Activated CD8-positive, alpha-beta T cell treated with anti-CD3 and anti-CD28 coated beads, Interleukin-2, amount 10 ng/mL, durations not matched to agents 7 days and 5 days (primary cell): Measurements from ENCODE around the gene E2F3. TPM values are rescaled to one million over a fixed set of nuclear protein-coding genes. Genes with fewer than 3 reads are reported as not detected.

Experiments used
- ATAC-seq: fragments of 150-1000 bp; cut with Tn5 transposase; one replicate; pipeline ENCODE4 v1.10.0; 2021; ENCODE audit warnings: moderate library complexity
- CTCF ChIA-PET: fragments of 350-600 bp; sonication (Branson Sonifier 250); formaldehyde crosslinking; loops from one replicate; lab custom pipeline; 2021; ENCODE audit warnings: antibody characterized with exemption; lab: Charles Lee
- POLR2A ChIA-PET: fragments of 350-600 bp; sonication (Branson Sonifier 250); formaldehyde crosslinking; loops from one replicate; lab custom pipeline; 2021; ENCODE audit warnings: antibody characterized with exemption; lab: Charles Lee
- DNase-seq: peaks from one replicate; pipeline ENCODE4 v3.0.0-alpha.2; 2020
- H3K27ac Mint-ChIP-seq: one replicate; pipeline ENCODE4 v1.8.0; 2021; ENCODE audit warnings: mild to moderate bottlenecking, mixed read lengths
- H3K27me3 Mint-ChIP-seq: one replicate; pipeline ENCODE4 v1.8.0; 2021; ENCODE audit warnings: low read depth, mixed read lengths
- H3K36me3 Mint-ChIP-seq: one replicate; pipeline ENCODE4 v1.8.0; 2021; ENCODE audit warnings: low read depth, mixed read lengths
- H3K4me1 Mint-ChIP-seq: one replicate; pipeline ENCODE4 v1.8.0; 2021; ENCODE audit warnings: low read depth, mixed read lengths
- H3K4me3 Mint-ChIP-seq: one replicate; pipeline ENCODE4 v1.8.0; 2021; ENCODE audit warnings: mild to moderate bottlenecking, mixed read lengths
- H3K9me3 Mint-ChIP-seq: one replicate; pipeline ENCODE4 v1.8.0; 2022; ENCODE audit warnings: mixed read lengths; ENCODE audit not compliant: insufficient read depth
- total RNA-seq, 2 experiments: library from RNA; stranded (reverse); gene quantifications; one replicate each; pipeline ENCODE4 v1.2.3, GENCODE V29; 2021

Gene E2F3
- total RNA-seq, 2 experiments from 2014 or later, result 26.7 to 27.4 TPM

DNA sequence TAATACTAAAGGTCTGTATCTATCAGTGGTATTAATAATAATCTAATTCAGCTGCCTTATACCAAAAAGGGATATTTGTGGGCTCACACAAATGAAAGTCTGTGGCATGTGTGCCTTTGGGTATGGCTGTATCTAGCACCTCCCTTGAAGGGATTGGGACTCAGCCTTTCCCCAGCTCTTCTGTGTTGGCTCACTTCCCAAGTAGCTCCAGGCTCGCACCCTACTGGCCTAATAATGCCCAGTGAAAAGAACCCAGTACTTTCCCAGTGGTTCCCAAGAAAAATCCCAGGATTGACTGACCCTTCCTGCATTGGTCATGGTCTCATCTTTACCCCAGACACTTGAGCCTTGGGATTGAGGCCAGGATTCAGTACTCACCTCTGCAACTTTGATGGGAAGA, 71.8 kb downstream of the E2F3 start:
- CTCF ChIA-PET, result interaction anchor here (2.3 kb wide), 1 partner anchor 69 kb away, joined by 9 read pairs; no protein-coding TSS in a partner anchor
- no peak for DNase-seq
- H3K36me3 Mint-ChIP-seq, result peaks cover 8% of the 10 kb centered on the region
- H3K4me3 Mint-ChIP-seq, result no peak overlapping the region
- H3K27ac Mint-ChIP-seq, result no peak overlapping the region
- no peaks in the 10 kb centered on the region for H3K27me3 Mint-ChIP-seq
- ATAC-seq, result no peak
- peaks cover 6% of the 10 kb centered on the region for H3K4me1 Mint-ChIP-seq
- POLR2A ChIA-PET, result interaction anchor here (1.0 kb wide), 1 partner anchor 9 kb away, joined by 4 read pairs; no protein-coding TSS in a partner anchor
- H3K9me3 Mint-ChIP-seq, result no peaks in the 10 kb centered on the region

DNA sequence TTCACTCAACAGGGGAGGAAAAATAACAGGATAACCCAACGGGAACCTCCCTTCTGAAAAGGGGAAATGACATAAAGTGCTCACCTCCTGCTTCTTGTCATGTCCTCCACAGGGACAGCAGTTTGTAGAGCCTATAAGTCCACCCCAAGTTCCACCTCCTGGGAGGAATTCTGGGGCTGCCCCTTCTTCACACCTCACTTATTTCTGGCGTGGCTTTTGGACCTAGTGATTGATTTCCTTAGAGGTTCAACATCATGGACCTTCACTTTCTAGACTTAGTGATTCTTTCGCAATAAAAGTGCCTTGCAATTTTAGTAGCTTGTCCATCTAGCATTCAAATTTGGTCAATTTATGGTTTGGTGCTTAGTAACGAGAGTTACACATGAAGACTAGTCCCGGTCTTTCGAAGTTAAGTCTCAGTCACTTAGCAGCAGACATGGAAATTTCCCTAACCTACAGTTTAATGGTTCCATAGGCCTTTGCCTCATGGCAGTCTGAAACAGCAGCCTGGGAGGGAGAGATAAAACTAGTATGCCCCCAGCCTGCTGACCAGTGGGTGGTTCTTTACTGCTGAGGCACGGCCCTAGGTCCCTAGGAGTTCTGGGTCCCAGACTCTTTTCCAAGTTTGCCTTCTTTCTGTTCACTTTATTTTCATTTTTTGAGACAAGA, 73.3 kb downstream of the E2F3 start:
- no peaks in the 10 kb centered on the region for H3K27me3 Mint-ChIP-seq
- H3K4me1 Mint-ChIP-seq, result peaks cover 6% of the 10 kb centered on the region
- ChIA-PET POLR2A (interaction anchor here (0.7 kb wide), 1 partner anchor 183 kb away, joined by 3 read pairs; no protein-coding TSS in a partner anchor), CTCF (no interaction called here)
- H3K9me3 Mint-ChIP-seq, result no peaks in the 10 kb centered on the region
- ATAC-seq (no peak), DNase-seq (no peak)
- no peak overlapping the region for H3K4me3 Mint-ChIP-seq
- H3K27ac Mint-ChIP-seq, result no peak overlapping the region
- H3K36me3 Mint-ChIP-seq, result peaks cover 7% of the 10 kb centered on the region

GRCh38 chr6:20476501-20477043, 74.9 kb downstream of the E2F3 start:
- no peaks in the 10 kb centered on the region for H3K27me3 Mint-ChIP-seq
- POLR2A ChIA-PET, result no interaction called here
- no peak for ATAC-seq
- DNase-seq, result no peak
- H3K27ac Mint-ChIP-seq, result no peak overlapping the region
- peaks cover 17% of the 10 kb centered on the region for H3K36me3 Mint-ChIP-seq
- no peaks in the 10 kb centered on the region for H3K9me3 Mint-ChIP-seq
- CTCF ChIA-PET, result no interaction called here
- peaks cover 6% of the 10 kb centered on the region for H3K4me1 Mint-ChIP-seq
- no peak overlapping the region for H3K4me3 Mint-ChIP-seq

- ChIA-PET POLR2A (no interaction called here), CTCF (no interaction called here)
- H3K36me3 Mint-ChIP-seq, result peaks cover 24% of the 10 kb centered on the region
- no peak overlapping the region for H3K27ac Mint-ChIP-seq
- no peak for DNase-seq
- no peak overlapping the region for H3K4me3 Mint-ChIP-seq
- H3K27me3 Mint-ChIP-seq, result no peaks in the 10 kb centered on the region
- ATAC-seq, result no peak
- H3K9me3 Mint-ChIP-seq, result no peaks in the 10 kb centered on the region
- peaks cover 6% of the 10 kb centered on the region for H3K4me1 Mint-ChIP-seq
Observed at GRCh38 chr6:20477485-20477884, 75.8 kb downstream of the E2F3 start.

DNA sequence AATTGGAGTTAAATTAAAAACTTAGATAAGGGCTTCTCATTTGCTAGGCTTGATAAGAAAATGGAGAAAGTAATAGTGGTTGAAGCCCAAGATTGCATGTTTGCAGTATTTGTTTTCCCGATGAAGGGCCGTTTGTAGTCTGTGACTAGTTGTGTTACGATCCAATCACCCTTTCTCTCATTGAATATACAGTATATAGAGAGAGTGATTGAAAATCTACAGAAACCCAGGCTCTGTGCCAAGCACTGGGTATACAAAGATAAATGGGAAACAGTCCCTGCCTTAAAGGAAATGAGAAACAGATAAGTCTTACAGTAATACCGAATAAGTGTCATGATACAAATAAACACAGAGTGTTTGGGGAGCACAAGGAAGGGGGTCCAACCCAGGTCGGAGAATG, 77.4 kb downstream of the E2F3 start:
- H3K27me3 Mint-ChIP-seq, result no peaks in the 10 kb centered on the region
- ATAC-seq, result no peak
- POLR2A ChIA-PET, result no interaction called here

GRCh38 chr6:20479526-20479925, 77.8 kb downstream of the E2F3 start:
- ATAC-seq, result no peak

More for the DNA sequence above, 77.4 kb downstream of the E2F3 start:
- Mint-ChIP-seq H3K4me1 (no peaks in the 10 kb centered on the region), H3K36me3 (peaks cover 39% of the 10 kb centered on the region), H3K9me3 (no peaks in the 10 kb centered on the region), H3K4me3 (no peak overlapping the region), H3K27ac (no peak overlapping the region)
- CTCF ChIA-PET, result no interaction called here
- DNase-seq, result no peak

DNA sequence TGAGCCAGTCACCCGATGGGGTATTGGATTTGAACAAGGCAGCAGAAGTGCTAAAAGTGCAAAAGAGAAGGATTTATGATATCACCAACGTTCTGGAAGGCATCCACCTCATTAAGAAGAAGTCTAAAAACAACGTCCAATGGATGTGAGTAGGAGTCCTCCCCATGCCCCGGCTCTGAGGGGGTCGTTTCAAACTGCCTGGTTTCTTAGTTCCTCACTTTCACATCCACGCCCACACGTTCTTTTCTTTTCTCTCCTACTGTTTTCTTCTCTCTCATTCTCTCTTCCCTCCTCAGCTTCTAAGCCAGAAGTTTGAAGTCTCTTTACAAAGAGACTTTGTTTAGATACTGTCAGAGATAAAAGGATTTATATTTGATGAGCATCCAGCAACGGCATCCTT, 79.6 kb downstream of the E2F3 start:
- peaks cover 53% of the 10 kb centered on the region for H3K36me3 Mint-ChIP-seq
- H3K27ac Mint-ChIP-seq, result no peak overlapping the region

More at GRCh38 chr6:20479526-20479925, 77.8 kb downstream of the E2F3 start:
- DNase-seq, result no peak
- no peak overlapping the region for H3K27ac Mint-ChIP-seq
- peaks cover 42% of the 10 kb centered on the region for H3K36me3 Mint-ChIP-seq
- no peak overlapping the region for H3K4me3 Mint-ChIP-seq
- H3K4me1 Mint-ChIP-seq, result no peaks in the 10 kb centered on the region
- POLR2A ChIA-PET, result no interaction called here
- H3K27me3 Mint-ChIP-seq, result no peaks in the 10 kb centered on the region
- H3K9me3 Mint-ChIP-seq, result no peaks in the 10 kb centered on the region
- CTCF ChIA-PET, result no interaction called here

GRCh38 chr6:20483887-20484497, 82.3 kb downstream of the E2F3 start:
- Mint-ChIP-seq H3K4me1 (no peaks in the 10 kb centered on the region), H3K4me3 (no peak overlapping the region), H3K27ac (no peak overlapping the region), H3K27me3 (no peaks in the 10 kb centered on the region), H3K9me3 (no peaks in the 10 kb centered on the region), H3K36me3 (peaks cover 73% of the 10 kb centered on the region)
- ATAC-seq, result no peak
- no peak for DNase-seq
- ChIA-PET CTCF (interaction anchor here (1.2 kb wide), 1 partner anchor 44 kb away, joined by 3 read pairs; no protein-coding TSS in a partner anchor), POLR2A (no interaction called here)

More for the DNA sequence above, 79.6 kb downstream of the E2F3 start:
- ATAC-seq (no peak), DNase-seq (no peak)
- no peaks in the 10 kb centered on the region for H3K9me3 Mint-ChIP-seq
- no peak overlapping the region for H3K4me3 Mint-ChIP-seq
- CTCF ChIA-PET, result no interaction called here
- no peaks in the 10 kb centered on the region for H3K4me1 Mint-ChIP-seq
- no peaks in the 10 kb centered on the region for H3K27me3 Mint-ChIP-seq
- POLR2A ChIA-PET, result no interaction called here

DNA sequence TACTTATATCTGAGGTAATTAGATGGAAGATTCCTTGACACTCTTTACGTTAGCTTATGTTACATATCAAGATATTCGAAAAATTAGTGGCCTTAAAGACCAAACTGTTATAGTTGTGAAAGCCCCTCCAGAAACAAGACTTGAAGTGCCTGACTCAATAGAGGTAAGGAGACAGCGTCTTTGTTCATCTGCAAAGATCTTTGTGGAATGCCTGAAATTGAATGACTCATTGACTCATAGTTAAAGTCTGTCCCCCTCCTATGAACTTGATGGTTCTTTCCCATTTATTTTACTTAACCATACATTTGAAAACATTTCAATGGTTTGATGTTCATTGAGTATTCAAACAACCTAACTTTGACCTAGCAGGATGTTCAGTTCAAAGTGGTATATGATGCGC, 85.0 kb downstream of the E2F3 start:
- H3K36me3 Mint-ChIP-seq, result peaks cover 79% of the 10 kb centered on the region

GRCh38 chr6:20487669-20488375, 86.1 kb downstream of the E2F3 start:
- Mint-ChIP-seq H3K4me3 (no peak overlapping the region), H3K4me1 (no peaks in the 10 kb centered on the region), H3K27ac (no peak overlapping the region), H3K9me3 (no peaks in the 10 kb centered on the region), H3K36me3 (peaks cover 75% of the 10 kb centered on the region), H3K27me3 (no peaks in the 10 kb centered on the region)
- no peak for ATAC-seq
- POLR2A ChIA-PET, result no interaction called here
- CTCF ChIA-PET, result no interaction called here
- no peak for DNase-seq

More for the DNA sequence above, 85.0 kb downstream of the E2F3 start:
- no peak for DNase-seq
- Mint-ChIP-seq H3K9me3 (no peaks in the 10 kb centered on the region), H3K4me3 (no peak overlapping the region), H3K27me3 (no peaks in the 10 kb centered on the region), H3K4me1 (no peaks in the 10 kb centered on the region), H3K27ac (no peak overlapping the region)
- no peak for ATAC-seq
- CTCF ChIA-PET, result interaction anchor here (0.8 kb wide), 1 partner anchor 82 kb away, joined by 3 read pairs; no protein-coding TSS in a partner anchor
- POLR2A ChIA-PET, result no interaction called here

DNA sequence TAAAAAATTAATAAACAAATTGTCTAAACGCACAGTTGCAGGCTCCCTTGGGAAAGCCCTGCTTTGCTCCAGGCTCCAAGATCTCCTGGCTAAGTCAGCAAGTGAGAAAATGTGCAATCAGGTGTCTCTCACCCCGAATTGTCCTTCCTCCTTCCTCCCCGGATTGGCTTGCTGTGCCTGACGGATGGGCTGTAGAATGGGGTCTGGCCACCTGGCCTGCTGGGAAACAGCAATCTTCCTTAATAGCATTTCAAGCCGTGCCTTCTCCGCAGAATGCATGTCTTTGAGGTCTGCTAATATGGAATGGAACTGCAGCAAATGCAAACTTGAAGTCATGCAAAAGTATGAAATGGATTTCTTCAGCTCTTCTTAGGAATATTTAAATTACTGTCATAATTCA, 88.9 kb downstream of the E2F3 start:
- Mint-ChIP-seq H3K4me3 (no peak overlapping the region), H3K27ac (no peak overlapping the region), H3K36me3 (peaks cover 55% of the 10 kb centered on the region), H3K27me3 (no peaks in the 10 kb centered on the region), H3K9me3 (no peaks in the 10 kb centered on the region), H3K4me1 (no peaks in the 10 kb centered on the region)
- no peak for ATAC-seq
- no peak for DNase-seq
- POLR2A ChIA-PET, result no interaction called here
- CTCF ChIA-PET, result no interaction called here
